ENCODE results near the gene GPR34.

Gene GPR34

GRCh38 chrX:41689711-41690110 is 938 bp downstream of the GPR34 start:
- H3K9me3 ChIP-seq (ENCODE audit: control insufficient read depth in 2 of 2, low read length in 2 of 2), result no peaks in the 10 kb centered on the region
- H3K27me3 ChIP-seq (ENCODE audit: control insufficient read depth in 2 of 2, insufficient read depth in 2 of 2, low read length in 2 of 2), result peaks cover 0 to 5% of the 10 kb centered on the region in 2 donors
- H3K4me1 ChIP-seq (ENCODE audit: control insufficient read depth in 2 of 2, insufficient read depth in 2 of 2, low read length in 2 of 2), result no peaks in the 10 kb centered on the region
- H3K36me3 ChIP-seq (ENCODE audit: control insufficient read depth in 2 of 2, insufficient read depth in 2 of 2, low read length in 2 of 2), result peaks cover 0 to 2% of the 10 kb centered on the region in 2 donors
- H3K4me3 ChIP-seq (ENCODE audit: low read length in 2 of 2), result peak overlapping the region in 1 of 2 donors; percentile 38
- no peak overlapping the region for H3K9ac ChIP-seq (ENCODE audit: low read depth in 1 of 2, low read length in 2 of 2)
- peak overlapping the region in 1 of 2 donors; percentile 13 for H3K27ac ChIP-seq (ENCODE audit: low read depth in 2 of 2, low read length in 2 of 2)

GRCh38 chrX:41692162-41692749 is 3.5 kb downstream of the GPR34 start:
- Histone ChIP-seq H3K4me1 (ENCODE audit: control insufficient read depth in 2 of 2, insufficient read depth in 2 of 2, low read length in 2 of 2) (no peaks in the 10 kb centered on the region), H3K4me3 (ENCODE audit: low read length in 2 of 2) (no peak overlapping the region), H3K27ac (ENCODE audit: low read depth in 2 of 2, low read length in 2 of 2) (peak overlapping the region in 1 of 2 donors; percentile 2), H3K36me3 (ENCODE audit: control insufficient read depth in 2 of 2, insufficient read depth in 2 of 2, low read length in 2 of 2) (peaks cover 0 to 3% of the 10 kb centered on the region in 2 donors), H3K9me3 (ENCODE audit: control insufficient read depth in 2 of 2, low read length in 2 of 2) (no peaks in the 10 kb centered on the region), H3K9ac (ENCODE audit: low read depth in 1 of 2, low read length in 2 of 2) (no peak overlapping the region), H3K27me3 (ENCODE audit: control insufficient read depth in 2 of 2, insufficient read depth in 2 of 2, low read length in 2 of 2) (peaks cover 0 to 5% of the 10 kb centered on the region in 2 donors)

DNA sequence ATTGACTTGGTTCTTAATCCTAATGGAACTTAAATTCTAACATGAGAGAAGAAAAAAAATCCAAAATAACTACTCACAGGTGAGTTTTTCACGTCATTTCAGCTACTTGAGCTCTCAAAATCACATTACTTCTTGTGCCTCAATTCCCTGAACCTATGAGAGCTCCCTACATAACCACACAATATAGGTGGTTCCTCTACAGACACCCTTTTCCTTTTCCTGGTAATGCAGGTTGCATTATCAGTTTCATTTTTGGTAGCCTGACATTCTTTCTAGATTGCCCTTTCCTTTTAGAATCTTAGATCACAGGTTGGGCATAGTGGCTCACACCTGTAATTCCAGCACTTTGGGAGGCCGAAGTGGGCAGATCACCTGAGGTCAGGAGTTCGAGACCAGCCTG is 4.3 kb downstream of the GPR34 start:
- peaks cover 0 to 3% of the 10 kb centered on the region in 2 donors for H3K27me3 ChIP-seq (ENCODE audit: control insufficient read depth in 2 of 2, insufficient read depth in 2 of 2, low read length in 2 of 2)
- peaks cover 0 to 3% of the 10 kb centered on the region in 2 donors for H3K36me3 ChIP-seq (ENCODE audit: control insufficient read depth in 2 of 2, insufficient read depth in 2 of 2, low read length in 2 of 2)
- no peaks in the 10 kb centered on the region for H3K9me3 ChIP-seq (ENCODE audit: control insufficient read depth in 2 of 2, low read length in 2 of 2)
- no peak overlapping the region for H3K9ac ChIP-seq (ENCODE audit: low read depth in 1 of 2, low read length in 2 of 2)
- H3K4me3 ChIP-seq (ENCODE audit: low read length in 2 of 2), result no peak overlapping the region
- no peaks in the 10 kb centered on the region for H3K4me1 ChIP-seq (ENCODE audit: control insufficient read depth in 2 of 2, insufficient read depth in 2 of 2, low read length in 2 of 2)
- no peak overlapping the region for H3K27ac ChIP-seq (ENCODE audit: low read depth in 2 of 2, low read length in 2 of 2)

DNA sequence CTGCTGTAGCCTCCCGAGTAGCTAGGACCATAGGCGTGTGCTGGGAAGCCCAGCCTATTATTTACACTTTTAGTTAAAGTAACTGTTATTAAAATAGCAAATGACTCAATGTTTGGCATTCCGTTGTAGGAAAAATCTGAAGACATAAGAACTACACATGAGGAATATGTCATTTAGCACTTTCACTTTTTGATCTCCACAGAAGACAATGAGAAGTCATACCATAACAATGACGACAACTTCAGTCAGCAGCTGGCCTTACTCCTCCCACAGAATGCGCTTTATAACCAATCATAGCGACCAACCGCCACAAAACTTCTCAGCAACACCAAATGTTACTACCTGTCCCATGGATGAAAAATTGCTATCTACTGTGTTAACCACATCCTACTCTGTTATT is 6.7 kb downstream of the GPR34 start:
- H3K9me3 ChIP-seq (ENCODE audit: control insufficient read depth in 2 of 2, low read length in 2 of 2), result no peaks in the 10 kb centered on the region
- no peaks in the 10 kb centered on the region for H3K4me1 ChIP-seq (ENCODE audit: control insufficient read depth in 2 of 2, insufficient read depth in 2 of 2, low read length in 2 of 2)
- H3K4me3 ChIP-seq (ENCODE audit: low read length in 2 of 2), result no peak overlapping the region
- no peak overlapping the region for H3K27ac ChIP-seq (ENCODE audit: low read depth in 2 of 2, low read length in 2 of 2)
- peaks cover 0 to 3% of the 10 kb centered on the region in 2 donors for H3K27me3 ChIP-seq (ENCODE audit: control insufficient read depth in 2 of 2, insufficient read depth in 2 of 2, low read length in 2 of 2)
- no peak overlapping the region for H3K9ac ChIP-seq (ENCODE audit: low read depth in 1 of 2, low read length in 2 of 2)
- peaks cover 0 to 3% of the 10 kb centered on the region in 2 donors for H3K36me3 ChIP-seq (ENCODE audit: control insufficient read depth in 2 of 2, insufficient read depth in 2 of 2, low read length in 2 of 2)

- H3K9ac ChIP-seq (ENCODE audit: low read depth in 1 of 2, low read length in 2 of 2), result no peak overlapping the region
- H3K4me3 ChIP-seq (ENCODE audit: low read length in 2 of 2), result no peak overlapping the region
- H3K9me3 ChIP-seq (ENCODE audit: control insufficient read depth in 2 of 2, low read length in 2 of 2), result no peaks in the 10 kb centered on the region
- H3K36me3 ChIP-seq (ENCODE audit: control insufficient read depth in 2 of 2, insufficient read depth in 2 of 2, low read length in 2 of 2), result no peaks in the 10 kb centered on the region
- H3K27me3 ChIP-seq (ENCODE audit: control insufficient read depth in 2 of 2, insufficient read depth in 2 of 2, low read length in 2 of 2), result peaks cover 0 to 3% of the 10 kb centered on the region in 2 donors
- no peak overlapping the region for H3K27ac ChIP-seq (ENCODE audit: low read depth in 2 of 2, low read length in 2 of 2)
- H3K4me1 ChIP-seq (ENCODE audit: control insufficient read depth in 2 of 2, insufficient read depth in 2 of 2, low read length in 2 of 2), result peaks cover 0 to 3% of the 10 kb centered on the region in 2 donors
Measured at GRCh38 chrX:41703574-41704029, 14.8 kb downstream of the GPR34 start.

- no peak overlapping the region for H3K9ac ChIP-seq (ENCODE audit: low read depth in 1 of 2, low read length in 2 of 2)
- H3K36me3 ChIP-seq (ENCODE audit: control insufficient read depth in 2 of 2, insufficient read depth in 2 of 2, low read length in 2 of 2), result no peaks in the 10 kb centered on the region
- H3K4me3 ChIP-seq (ENCODE audit: low read length in 2 of 2), result no peak overlapping the region
- H3K4me1 ChIP-seq (ENCODE audit: control insufficient read depth in 2 of 2, insufficient read depth in 2 of 2, low read length in 2 of 2), result peaks cover 0 to 3% of the 10 kb centered on the region in 2 donors
- H3K9me3 ChIP-seq (ENCODE audit: control insufficient read depth in 2 of 2, low read length in 2 of 2), result no peaks in the 10 kb centered on the region
- peaks cover 0 to 3% of the 10 kb centered on the region in 2 donors for H3K27me3 ChIP-seq (ENCODE audit: control insufficient read depth in 2 of 2, insufficient read depth in 2 of 2, low read length in 2 of 2)
- peak overlapping the region in 1 of 2 donors; percentile 38 for H3K27ac ChIP-seq (ENCODE audit: low read depth in 2 of 2, low read length in 2 of 2)
Measured at GRCh38 chrX:41705042-41705441, 16.3 kb downstream of the GPR34 start.

GRCh38 chrX:41705680-41706374 is 17.1 kb downstream of the GPR34 start:
- Histone ChIP-seq H3K36me3 (ENCODE audit: control insufficient read depth in 2 of 2, insufficient read depth in 2 of 2, low read length in 2 of 2) (no peaks in the 10 kb centered on the region), H3K27ac (ENCODE audit: low read depth in 2 of 2, low read length in 2 of 2) (peak overlapping the region in 1 of 2 donors; percentile 38), H3K4me3 (ENCODE audit: low read length in 2 of 2) (no peak overlapping the region), H3K4me1 (ENCODE audit: control insufficient read depth in 2 of 2, insufficient read depth in 2 of 2, low read length in 2 of 2) (peaks cover 0 to 3% of the 10 kb centered on the region in 2 donors), H3K27me3 (ENCODE audit: control insufficient read depth in 2 of 2, insufficient read depth in 2 of 2, low read length in 2 of 2) (peaks cover 0 to 3% of the 10 kb centered on the region in 2 donors), H3K9me3 (ENCODE audit: control insufficient read depth in 2 of 2, low read length in 2 of 2) (no peaks in the 10 kb centered on the region), H3K9ac (ENCODE audit: low read depth in 1 of 2, low read length in 2 of 2) (no peak overlapping the region)

DNA sequence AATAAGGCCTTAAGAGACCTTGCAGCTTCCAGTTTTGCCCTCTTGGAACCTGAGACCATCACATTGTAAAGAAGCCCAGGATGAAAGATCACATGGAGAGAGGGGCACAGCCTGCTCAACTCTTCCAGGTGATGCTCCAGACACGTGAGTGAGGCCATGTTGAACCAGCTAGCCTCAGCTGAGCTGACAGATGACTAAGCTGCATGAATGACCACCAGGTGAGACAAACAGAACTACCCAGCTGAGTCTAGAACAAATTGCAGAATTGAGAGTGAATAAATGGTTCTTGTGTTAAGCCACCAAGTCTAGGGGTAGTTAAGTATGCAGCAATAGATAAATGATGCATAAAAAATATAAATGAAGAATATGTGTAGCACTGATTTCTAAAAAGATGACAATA is 18.4 kb downstream of the GPR34 start:
- Histone ChIP-seq H3K9me3 (ENCODE audit: control insufficient read depth in 2 of 2, low read length in 2 of 2) (no peaks in the 10 kb centered on the region), H3K9ac (ENCODE audit: low read depth in 1 of 2, low read length in 2 of 2) (no peak overlapping the region), H3K4me1 (ENCODE audit: control insufficient read depth in 2 of 2, insufficient read depth in 2 of 2, low read length in 2 of 2) (peaks cover 0 to 3% of the 10 kb centered on the region in 2 donors), H3K4me3 (ENCODE audit: low read length in 2 of 2) (no peak overlapping the region), H3K27ac (ENCODE audit: low read depth in 2 of 2, low read length in 2 of 2) (no peak overlapping the region), H3K27me3 (ENCODE audit: control insufficient read depth in 2 of 2, insufficient read depth in 2 of 2, low read length in 2 of 2) (peaks cover 0 to 3% of the 10 kb centered on the region in 2 donors), H3K36me3 (ENCODE audit: control insufficient read depth in 2 of 2, insufficient read depth in 2 of 2, low read length in 2 of 2) (no peaks in the 10 kb centered on the region)

DNA sequence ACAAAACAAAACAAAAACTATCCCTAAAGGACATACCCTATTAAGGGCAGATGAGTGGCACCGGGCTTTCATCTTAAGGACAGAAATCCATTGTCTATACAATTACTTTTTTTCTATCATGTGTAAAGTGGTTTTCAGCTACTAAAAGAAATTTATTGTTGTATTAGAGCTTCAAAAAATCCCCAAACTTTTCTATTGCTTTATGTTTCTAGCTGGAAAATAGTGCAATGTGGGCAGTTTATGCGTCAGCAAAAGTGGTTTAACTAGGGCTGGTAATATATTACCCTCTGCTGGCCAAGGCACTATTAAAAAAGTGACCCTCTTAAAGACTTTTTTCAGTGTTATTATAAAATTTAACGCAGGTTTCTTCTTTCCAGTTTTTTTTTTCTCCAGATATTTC is 19.7 kb downstream of the GPR34 start:
- no peak overlapping the region for H3K27ac ChIP-seq (ENCODE audit: low read depth in 2 of 2, low read length in 2 of 2)
- H3K4me3 ChIP-seq (ENCODE audit: low read length in 2 of 2), result no peak overlapping the region
- H3K36me3 ChIP-seq (ENCODE audit: control insufficient read depth in 2 of 2, insufficient read depth in 2 of 2, low read length in 2 of 2), result no peaks in the 10 kb centered on the region
- H3K9me3 ChIP-seq (ENCODE audit: control insufficient read depth in 2 of 2, low read length in 2 of 2), result no peaks in the 10 kb centered on the region
- H3K4me1 ChIP-seq (ENCODE audit: control insufficient read depth in 2 of 2, insufficient read depth in 2 of 2, low read length in 2 of 2), result peaks cover 0 to 3% of the 10 kb centered on the region in 2 donors
- H3K27me3 ChIP-seq (ENCODE audit: control insufficient read depth in 2 of 2, insufficient read depth in 2 of 2, low read length in 2 of 2), result peaks cover 0 to 3% of the 10 kb centered on the region in 2 donors
- H3K9ac ChIP-seq (ENCODE audit: low read depth in 1 of 2, low read length in 2 of 2), result no peak overlapping the region

DNA sequence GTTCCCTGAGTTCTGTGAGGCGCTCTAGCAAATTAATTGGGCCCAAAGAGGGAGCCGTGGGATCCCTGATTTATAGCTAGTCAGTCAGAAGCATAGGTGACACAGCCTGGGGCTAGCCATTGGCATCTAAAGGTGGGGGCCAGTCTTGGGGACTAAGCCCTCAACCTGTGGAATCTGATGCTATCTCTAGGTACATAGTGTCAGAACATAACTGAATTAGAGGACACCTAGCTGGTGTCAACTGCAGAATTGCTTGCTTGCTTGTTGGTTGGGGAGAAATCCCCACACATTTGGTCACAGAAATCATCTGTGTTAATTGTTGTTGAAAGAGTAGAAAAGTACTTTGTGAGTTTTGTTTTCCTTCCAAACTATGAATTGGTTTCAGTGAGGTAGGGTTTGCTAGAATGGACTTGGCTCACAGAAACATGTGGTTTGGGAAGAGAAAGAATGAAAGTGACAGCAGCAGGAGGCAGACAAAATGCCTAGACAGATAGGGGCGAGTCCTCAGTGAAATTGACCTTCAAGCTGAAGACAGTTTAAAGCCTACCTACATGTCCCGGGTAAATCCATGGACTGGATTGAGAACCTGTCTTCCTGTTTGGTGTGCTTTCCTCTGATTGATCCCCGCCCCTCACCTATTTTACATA is 22.4 kb downstream of the GPR34 start:
- Histone ChIP-seq H3K4me3 (ENCODE audit: low read length in 2 of 2) (no peak overlapping the region), H3K36me3 (ENCODE audit: control insufficient read depth in 2 of 2, insufficient read depth in 2 of 2, low read length in 2 of 2) (no peaks in the 10 kb centered on the region), H3K9me3 (ENCODE audit: control insufficient read depth in 2 of 2, low read length in 2 of 2) (no peaks in the 10 kb centered on the region), H3K9ac (ENCODE audit: low read depth in 1 of 2, low read length in 2 of 2) (no peak overlapping the region), H3K27me3 (ENCODE audit: control insufficient read depth in 2 of 2, insufficient read depth in 2 of 2, low read length in 2 of 2) (peaks cover 0 to 4% of the 10 kb centered on the region in 2 donors), H3K27ac (ENCODE audit: low read depth in 2 of 2, low read length in 2 of 2) (no peak overlapping the region), H3K4me1 (ENCODE audit: control insufficient read depth in 2 of 2, insufficient read depth in 2 of 2, low read length in 2 of 2) (no peaks in the 10 kb centered on the region)

All from mucosa of rectum (tissue), 2 donors.